MM.1S (cell line): Measurements from ENCODE around the gene SETD3.

Source experiments
- DNase-seq: peaks from one replicate; pipeline ENCODE4 v3.0.0-alpha.2; 2015
- H2AFZ ChIP-seq: fragments of 300-600 bp; sonication (generic); 2 replicates; pipeline ENCODE4 v1.6.0; 2016; ENCODE audit warnings: antibody characterized with exemption, low read length
- H3F3A ChIP-seq: fragments of 300-600 bp; sonication (generic); 2 replicates; pipeline ENCODE4 v1.6.1; 2016; ENCODE audit warnings: mild to moderate bottlenecking, antibody characterized with exemption, low read length, moderate library complexity, mixed read lengths; ENCODE audit not compliant: insufficient read depth
- H3K27ac ChIP-seq: fragments of 300-600 bp; sonication (generic); 2 replicates; pipeline ENCODE4 v1.5.1; 2016; ENCODE audit warnings: mild to moderate bottlenecking, low read length
- H3K27me3 ChIP-seq: fragments of 300-600 bp; sonication (generic); replicated peaks from 2 replicates; pipeline ENCODE4 v1.6.0; 2016; ENCODE audit warnings: low read length; ENCODE audit not compliant: insufficient read depth
- H3K36me3 ChIP-seq: fragments of 300-600 bp; sonication (generic); replicated peaks from 2 replicates; pipeline ENCODE4 v1.6.1; 2016; ENCODE audit warnings: mild to moderate bottlenecking, low read length, mixed read lengths; ENCODE audit not compliant: insufficient read depth
- H3K4me1 ChIP-seq: fragments of 300-600 bp; sonication (generic); 2 replicates; pipeline ENCODE4 v1.6.1; 2016; ENCODE audit warnings: low read length, mixed read lengths
- H3K4me2 ChIP-seq: fragments of 300-600 bp; sonication (generic); 2 replicates; pipeline ENCODE4 v1.6.0; 2016; ENCODE audit warnings: low read depth, low read length
- H3K4me3 ChIP-seq: fragments of 300-600 bp; sonication (generic); 2 replicates; pipeline ENCODE4 v1.5.1; 2016; ENCODE audit warnings: low read length, mixed read lengths
- H3K79me2 ChIP-seq: fragments of 300-600 bp; sonication (generic); 2 replicates; pipeline ENCODE4 v1.6.1; 2016; ENCODE audit warnings: mixed run types, low read length, mixed read lengths
- H3K9ac ChIP-seq: fragments of 300-600 bp; sonication (generic); 2 replicates; pipeline ENCODE4 v1.6.1; 2016; ENCODE audit warnings: low read length, mixed read lengths
- H3K9me2 ChIP-seq: fragments of 300-600 bp; sonication (generic); replicated peaks from 2 replicates; pipeline ENCODE4 v1.6.1; 2016; ENCODE audit warnings: mild to moderate bottlenecking, low read length, mixed read lengths; ENCODE audit not compliant: insufficient read depth
- H3K9me3 ChIP-seq: fragments of 300-600 bp; sonication (generic); replicated peaks from 2 replicates; pipeline ENCODE4 v1.6.1; 2016; ENCODE audit warnings: mild to moderate bottlenecking, low read length, mixed read lengths; ENCODE audit not compliant: insufficient read depth
- H4K20me1 ChIP-seq: fragments of 300-600 bp; sonication (generic); 2 replicates; pipeline ENCODE4 v1.6.1; 2016; ENCODE audit warnings: mild to moderate bottlenecking, low read length, moderate library complexity, mixed read lengths; ENCODE audit not compliant: insufficient read depth
- CTCF ChIP-seq: fragments of 300-600 bp; sonication (generic); IDR thresholded peaks from 2 replicates; pipeline ENCODE4 v1.5.1; 2016; ENCODE audit warnings: antibody characterized with exemption, low read length, mixed read lengths
- EZH2 ChIP-seq: fragments of 300-600 bp; sonication (generic); optimal IDR thresholded peaks from 2 replicates; pipeline ENCODE3; 2017; ENCODE audit warnings: low read depth, mild to moderate bottlenecking, antibody characterized with exemption, low read length, mixed read lengths
- EZH2phosphoT487 ChIP-seq: fragments of 300-600 bp; sonication (generic); IDR thresholded peaks from 2 replicates; pipeline ENCODE4 v1.6.1; 2018; ENCODE audit warnings: antibody characterized with exemption, low read length

The SETD3 gene

GRCh38 chr14:99505089-99505488 is 24.4 kb upstream of the SETD3 start:
- Histone ChIP-seq H3K4me1 (no peaks in the 10 kb centered on the region), H3K4me2 (no peak overlapping the region), H2AFZ (no peak overlapping the region), H3K9me2 (no peaks in the 10 kb centered on the region), H3K27me3 (no peaks in the 10 kb centered on the region), H4K20me1 (no peaks in the 10 kb centered on the region), H3K4me3 (no peak overlapping the region), H3K9ac (no peak overlapping the region), H3K27ac (no peak overlapping the region), H3F3A (no peaks in the 10 kb centered on the region), H3K36me3 (no peaks in the 10 kb centered on the region; the same call in 1 of the 2 replicates), H3K79me2 (no peaks in the 10 kb centered on the region), H3K9me3 (no peaks in the 10 kb centered on the region)
- TF ChIP-seq EZH2 (no peak), EZH2phosphoT487 (no peak)
- DNase-seq: no peak

- no peak for DNase-seq
- no peak overlapping the region for H3K27ac ChIP-seq
- H3K4me3 ChIP-seq: no peak overlapping the region
Observed at GRCh38 chr14:99503848-99504453, 23.3 kb upstream of the SETD3 start.

GRCh38 chr14:99502989-99503421 is 22.3 kb upstream of the SETD3 start:
- Histone ChIP-seq H3K36me3 (no peaks in the 10 kb centered on the region; the same call in 1 of the 2 replicates), H2AFZ (no peak overlapping the region), H3K27ac (no peak overlapping the region), H3K9ac (no peak overlapping the region), H3K79me2 (no peaks in the 10 kb centered on the region), H3K9me2 (no peaks in the 10 kb centered on the region), H3K4me2 (no peak overlapping the region), H3K4me3 (no peak overlapping the region), H3K27me3 (no peaks in the 10 kb centered on the region), H4K20me1 (no peaks in the 10 kb centered on the region), H3F3A (no peaks in the 10 kb centered on the region), H3K4me1 (no peaks in the 10 kb centered on the region), H3K9me3 (no peaks in the 10 kb centered on the region)
- TF ChIP-seq EZH2phosphoT487 (no peak), EZH2 (no peak), CTCF (no peak)
- no peak for DNase-seq

More at GRCh38 chr14:99503848-99504453, 23.3 kb upstream of the SETD3 start:
- no peaks in the 10 kb centered on the region for H3K4me1 ChIP-seq
- H3F3A ChIP-seq: no peaks in the 10 kb centered on the region
- H3K79me2 ChIP-seq: no peaks in the 10 kb centered on the region
- H3K9ac ChIP-seq: no peak overlapping the region
- no peak overlapping the region for H3K4me2 ChIP-seq
- TF ChIP-seq EZH2: no peak
- no peak for TF ChIP-seq EZH2phosphoT487
- TF ChIP-seq CTCF: no peak
- H3K36me3 ChIP-seq: no peaks in the 10 kb centered on the region; the same call in 1 of the 2 replicates
- no peaks in the 10 kb centered on the region for H4K20me1 ChIP-seq
- H3K9me2 ChIP-seq: no peaks in the 10 kb centered on the region
- no peaks in the 10 kb centered on the region for H3K27me3 ChIP-seq
- no peaks in the 10 kb centered on the region for H3K9me3 ChIP-seq
- H2AFZ ChIP-seq: no peak overlapping the region

- H3K79me2 ChIP-seq: peaks cover 3% of the 10 kb centered on the region; the same call in 1 of the 2 replicates
- no peak overlapping the region for H3K27ac ChIP-seq
- no peak for DNase-seq
- H4K20me1 ChIP-seq: no peaks in the 10 kb centered on the region
- no peaks in the 10 kb centered on the region for H3F3A ChIP-seq
- no peaks in the 10 kb centered on the region for H3K9me3 ChIP-seq
- H3K4me3 ChIP-seq: no peak overlapping the region
- no peak for TF ChIP-seq CTCF
- no peak for TF ChIP-seq EZH2phosphoT487
- no peak for TF ChIP-seq EZH2
- no peak overlapping the region for H3K9ac ChIP-seq
- no peaks in the 10 kb centered on the region for H3K9me2 ChIP-seq
- H3K36me3 ChIP-seq: no peaks in the 10 kb centered on the region; the same call in 1 of the 2 replicates
- H3K27me3 ChIP-seq: no peaks in the 10 kb centered on the region
- H3K4me1 ChIP-seq: no peaks in the 10 kb centered on the region
- H3K4me2 ChIP-seq: no peak overlapping the region
- H2AFZ ChIP-seq: no peak overlapping the region
Observed at GRCh38 chr14:99497894-99498293, 17.2 kb upstream of the SETD3 start.
